ENCODE results near the gene AKAP13.
"Not testable (repeated sequence)": the region's sequence is repeated elsewhere in the genome, so short reads cannot be mapped to it uniquely, and the experiment has no call there.

AKAP13 gene

GRCh38 chr15:85786781-85787114, 406.3 kb downstream of the AKAP13 start:
- DNase-seq (ENCODE audit: low read depth in 2 of 2) = no peak

- no peak for DNase-seq (ENCODE audit: low read depth in 2 of 2)
Observed at GRCh38 chr15:85788771-85789495, 408.5 kb downstream of the AKAP13 start.

GRCh38 chr15:85789496-85789875, 409.1 kb downstream of the AKAP13 start:
- no peak for DNase-seq (ENCODE audit: low read depth in 2 of 2)

GRCh38 chr15:85792102-85792731, 411.8 kb downstream of the AKAP13 start:
- DNase-seq (ENCODE audit: low read depth in 2 of 2) = no peak

- DNase-seq (ENCODE audit: low read depth in 2 of 2) = peak in 1 of 2 donors; percentile 28
Observed at GRCh38 chr15:85792912-85793590, 412.6 kb downstream of the AKAP13 start.

- peak in 1 of 2 donors; percentile 26 for DNase-seq (ENCODE audit: low read depth in 2 of 2)
Observed at GRCh38 chr15:85793641-85794597, 413.5 kb downstream of the AKAP13 start.

GRCh38 chr15:85794598-85795336, 414.4 kb downstream of the AKAP13 start, which contains the start of gene KLHL25:
Gene KLHL25, minus strand, starts transcription at chr15:85794925. Its CDS starts 25,115 bp downstream, at chr15:85769810.
- DNase-seq (ENCODE audit: low read depth in 2 of 2) = peak; percentile 84 to 86

- no peak for DNase-seq (ENCODE audit: low read depth in 2 of 2)
Observed at GRCh38 chr15:85795337-85796305, 415.2 kb downstream of the AKAP13 start.

- not testable (repeated sequence) for DNase-seq (ENCODE audit: low read depth in 2 of 2)
Observed at GRCh38 chr15:85796371-85796770, 416.0 kb downstream of the AKAP13 start.
